HepG2 (cell line): Measurements from ENCODE around the gene PRSS1. TPM values are rescaled to one million over a fixed set of nuclear protein-coding genes. Genes with fewer than 3 reads are reported as not detected.

Experiments
- ATAC-seq: fragments of 200-7000 bp; cut with Tn5 transposase; 3 replicates; pipeline ENCODE4 v1.9.1; 2020; ENCODE audit warnings: mild to moderate bottlenecking, moderate library complexity
- BruUV-seq: library from RNA; stranded (reverse); fragments of 400-500 nt; replicated peaks from 2 replicates; lab custom pipeline; 2021; lab: Mats Ljungman, UMichigan
- CTCF ChIA-PET: fragments of 300-600 bp; formaldehyde crosslinking; extraction: SDS; loops from one replicate; lab custom pipeline; 2021; ENCODE audit warnings: low total read pairs, inconsistent platforms, low intra/inter-chr PET ratio; lab: Yijun Ruan, JAX
- POLR2A ChIA-PET: fragments of 350-600 bp; sonication (Branson Sonifier 250); formaldehyde crosslinking; loops from one replicate; lab custom pipeline; 2020; ENCODE audit warnings: antibody characterized with exemption, inconsistent platforms; lab: Yijun Ruan, JAX
- DNase-seq: peaks from one replicate; pipeline ENCODE4 v3.0.0-alpha.2; 2015; ENCODE audit warnings: low spot score
- FAIRE-seq: peaks from 3 replicates; lab custom pipeline; 2011; peaks lifted over from hg19 to GRCh38; lab: Jason Lieb, UNC
- H2AFZ ChIP-seq: one replicate; pipeline ENCODE4 v1.6.1; 2011; ENCODE audit warnings: low read length, inconsistent platforms
- H3K27ac ChIP-seq: fragments of 300-600 bp; 3 replicates; pipeline ENCODE4 v1.8.0; 2011; ENCODE audit warnings: mixed run types, mild to moderate bottlenecking, mixed read lengths, low read length, inconsistent platforms; ENCODE audit not compliant: insufficient read depth; ENCODE audit errors: extremely low read length
- H3K27me3 ChIP-seq, 2 experiments: fragments of 200-600 bp in 1 of 2; 2 replicates in 1 of 2; 3 replicates in 1 of 2; pipeline versions ENCODE4 v1.6.0 to v1.8.0; 2011; ENCODE audit warnings: low read length in 2 of 2, mild to moderate bottlenecking in 2 of 2, moderate library complexity in 2 of 2, inconsistent platforms in 1 of 2; ENCODE audit not compliant: insufficient read depth in 2 of 2, control insufficient read depth in 1 of 2
- H3K36me3 ChIP-seq, 2 experiments: fragments of 200-600 bp in 1 of 2; replicated peaks in 1 of 2; 2 replicates in 1 of 2; 3 replicates in 1 of 2; pipeline versions ENCODE4 v1.5.1 to v1.8.0; 2011; ENCODE audit warnings: low read length in 2 of 2, inconsistent platforms in 1 of 2; ENCODE audit not compliant: insufficient read depth in 2 of 2, control insufficient read depth in 1 of 2
- H3K4me1 ChIP-seq: 2 replicates; pipeline ENCODE4 v1.5.1; 2012; ENCODE audit warnings: low read length, inconsistent platforms; ENCODE audit not compliant: insufficient read depth
- H3K4me2 ChIP-seq: 2 replicates; pipeline ENCODE4 v1.6.0; 2011; ENCODE audit warnings: low read depth, low read length, inconsistent platforms
- H3K4me3 ChIP-seq, 3 experiments: fragments of 200-600 bp in 1 of 3; sonication (generic), shearing (Covaris generic) in 1 of 3; replicated peaks in 1 of 3; 2 replicates each; pipeline ENCODE4 v1.5.1; 2011 to 2016; ENCODE audit warnings: low read length in 3 of 3, inconsistent platforms in 2 of 3, low read depth in 2 of 3, mild to moderate bottlenecking in 2 of 3, control low read depth in 1 of 3, mixed read lengths in 1 of 3; ENCODE audit not compliant: insufficient read depth in 1 of 3
- H3K79me2 ChIP-seq: one replicate; pipeline ENCODE4 v1.6.1; 2011; ENCODE audit warnings: low read length, inconsistent platforms; ENCODE audit not compliant: insufficient read depth
- H3K9ac ChIP-seq: 2 replicates; pipeline ENCODE4 v1.6.0; 2011; ENCODE audit warnings: mild to moderate bottlenecking, low read depth, low read length, inconsistent platforms; ENCODE audit not compliant: insufficient read depth
- H3K9me3 ChIP-seq: 2 replicates; pipeline ENCODE4 v1.5.1; 2012; ENCODE audit warnings: mild to moderate bottlenecking, low read length
- H4K20me1 ChIP-seq: 2 replicates; pipeline ENCODE4 v1.6.0; 2011; ENCODE audit warnings: inconsistent platforms, mild to moderate bottlenecking, low read length, moderate library complexity; ENCODE audit not compliant: insufficient read depth
- CC2D1A ChIP-seq: sonication (generic); formaldehyde crosslinking; IDR thresholded peaks from 2 replicates; pipeline ENCODE4 v1.8.1; 2023; ENCODE audit warnings: mild to moderate bottlenecking, missing genetic modification reagents
- FOXA3 ChIP-seq: IDR thresholded peaks from 2 replicates; pipeline ENCODE4 v1.6.1; 2016; ENCODE audit warnings: missing genetic modification reagents, missing compliant biosample characterization
- MTF1 ChIP-seq: sonication (generic); formaldehyde crosslinking; IDR thresholded peaks from 2 replicates; pipeline ENCODE4 v1.5.0; 2020; ENCODE audit warnings: missing genetic modification reagents
- PAWR ChIP-seq: sonication (generic); formaldehyde crosslinking; IDR thresholded peaks from 2 replicates; pipeline ENCODE4 v1.4.0; 2020; ENCODE audit warnings: missing genetic modification reagents, mild to moderate bottlenecking, borderline replicate concordance
- RELA ChIP-seq: sonication (generic); formaldehyde crosslinking; IDR thresholded peaks from 2 replicates; pipeline ENCODE4 v1.4.0; 2020; ENCODE audit warnings: missing genetic modification reagents
- SIN3A ChIP-seq: IDR thresholded peaks from 2 replicates; pipeline ENCODE4 v1.6.1; 2011; ENCODE audit warnings: low read depth, mild to moderate bottlenecking, control low read depth, low read length, borderline replicate concordance
- SIX4 ChIP-seq: sonication (generic); formaldehyde crosslinking; IDR thresholded peaks from 2 replicates; pipeline ENCODE4 v1.4.0; 2020; ENCODE audit warnings: missing genetic modification reagents
- ZFP90 ChIP-seq: sonication (generic); formaldehyde crosslinking; IDR thresholded peaks from 2 replicates; pipeline ENCODE4 v1.8.0; 2022; ENCODE audit warnings: missing genetic modification reagents, mild to moderate bottlenecking, inconsistent platforms, borderline replicate concordance
- ZNF101 ChIP-seq: sonication (generic); formaldehyde crosslinking; IDR thresholded peaks from 2 replicates; pipeline ENCODE4 v1.4.0; 2020; ENCODE audit warnings: mild to moderate bottlenecking, low read depth, missing genetic modification reagents, borderline replicate concordance
- ZNF337 ChIP-seq: sonication (generic); formaldehyde crosslinking; IDR thresholded peaks from 2 replicates; pipeline ENCODE4 v1.5.1; 2020; ENCODE audit warnings: missing genetic modification reagents, low read depth, mild to moderate bottlenecking, borderline replicate concordance
- ZNF530 ChIP-seq: sonication (generic); formaldehyde crosslinking; IDR thresholded peaks from 2 replicates; pipeline ENCODE4 v1.5.0; 2020; ENCODE audit warnings: low read depth, mild to moderate bottlenecking, missing genetic modification reagents
- ZNF788 ChIP-seq: sonication (generic); formaldehyde crosslinking; IDR thresholded peaks from 2 replicates; pipeline ENCODE4 v1.5.0; 2020; ENCODE audit warnings: mild to moderate bottlenecking, missing genetic modification reagents, borderline replicate concordance
- WGBS: methylation state at CpG from one replicate; pipeline ENCODE4 v1.1.6; 2017; ENCODE audit warnings: low lambda C conversion rate; 5-methylcytosine and 5-hydroxymethylcytosine counted together
- in situ Hi-C: cut with HindIII; loops from 2 replicates; pipeline ENCODE4 v1.10.0; 2017; ENCODE audit warnings: low pct_unique_long_range_greater_than_20kb; ENCODE audit not compliant: extremely low pct_ligation_motif_present
- intact Hi-C: fragments of 100-400 bp; cut with micrococcal nuclease; formaldehyde crosslinking; loops from one replicate; pipeline ENCODE4 v1.10.0; 2022; ENCODE audit not compliant: unreplicated experiment
- polyA plus RNA-seq, 8 experiments: library from polyadenylated mRNA; depleted of rRNA in 3 of 8; stranded (reverse) in 7 of 8; unstranded in 1 of 8; fragments of >200 nt; fragmentation: Illumina TruSeq in 4 of 8; extraction: Trizol in 4 of 8; gene quantifications; 2 replicates each; pipeline versions ENCODE4 v1.2.1 to v1.2.3, GENCODE V29; 2011 to 2016; ENCODE audit warnings: low read depth in 4 of 8, missing spikeins in 1 of 8, mixed read lengths in 1 of 8; ENCODE audit not compliant: insufficient read depth in 1 of 8
- total RNA-seq, 5 experiments: library from RNA; depleted of rRNA; stranded (reverse); fragments of >200 nt; fragmentation: Illumina TruSeq; extraction: Trizol; gene quantifications; 2 replicates each; pipeline ENCODE4 v1.2.3, GENCODE V29; 2016; ENCODE audit warnings: low read depth in 1 of 5
- TF ChIP-seq, protein P1 (sequence below), 2 experiments: sonication (generic) in 1 of 2; formaldehyde crosslinking in 1 of 2; IDR thresholded peaks; 2 replicates each; pipeline versions ENCODE4 v1.4.0 to v1.6.1; 2018 to 2020; ENCODE audit warnings: missing genetic modification reagents in 2 of 2, borderline replicate concordance in 1 of 2, low read depth in 1 of 2, mild to moderate bottlenecking in 1 of 2, missing biosample characterization in 1 of 2
- TF ChIP-seq, protein P2 (sequence below): sonication (generic); formaldehyde crosslinking; IDR thresholded peaks from 2 replicates; pipeline ENCODE4 v1.4.0; 2020; ENCODE audit warnings: missing genetic modification reagents
- TF ChIP-seq, protein P3 (sequence below): sonication (generic); formaldehyde crosslinking; IDR thresholded peaks from 2 replicates; pipeline ENCODE4 v1.4.0; 2020; ENCODE audit warnings: low read depth, mild to moderate bottlenecking, missing genetic modification reagents
- TF ChIP-seq, protein P4 (sequence below): sonication (generic); formaldehyde crosslinking; IDR thresholded peaks from 2 replicates; pipeline ENCODE4 v1.5.0; 2020; ENCODE audit warnings: missing genetic modification reagents, mild to moderate bottlenecking, borderline replicate concordance

PRSS1 gene
- total and polyA plus RNA-seq, 2 of the 13 experiments (the other 11 are each of a cell fraction or from before 2014, with no cell fraction given) = not detected

DNA sequence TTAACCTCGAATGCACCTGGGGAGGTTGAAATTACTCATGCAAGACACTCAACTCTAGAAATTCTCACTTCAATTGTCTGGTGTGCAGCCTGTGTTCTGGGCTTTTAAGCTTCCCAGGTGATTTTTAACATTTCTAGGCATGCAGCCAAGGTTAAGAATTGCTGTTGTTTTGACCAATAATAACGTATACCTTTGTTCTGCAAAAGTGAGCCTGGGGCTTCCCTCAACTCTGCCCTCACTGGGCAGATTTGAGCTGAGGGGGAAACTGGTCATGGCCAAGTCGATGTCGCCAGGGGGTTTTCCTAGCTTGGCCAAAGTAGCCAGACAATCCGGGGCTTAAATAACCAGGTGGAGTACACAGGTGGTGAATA, 22.1 kb downstream of the PRSS1 start (continued):
- TF ChIP-seq, protein P1, sequence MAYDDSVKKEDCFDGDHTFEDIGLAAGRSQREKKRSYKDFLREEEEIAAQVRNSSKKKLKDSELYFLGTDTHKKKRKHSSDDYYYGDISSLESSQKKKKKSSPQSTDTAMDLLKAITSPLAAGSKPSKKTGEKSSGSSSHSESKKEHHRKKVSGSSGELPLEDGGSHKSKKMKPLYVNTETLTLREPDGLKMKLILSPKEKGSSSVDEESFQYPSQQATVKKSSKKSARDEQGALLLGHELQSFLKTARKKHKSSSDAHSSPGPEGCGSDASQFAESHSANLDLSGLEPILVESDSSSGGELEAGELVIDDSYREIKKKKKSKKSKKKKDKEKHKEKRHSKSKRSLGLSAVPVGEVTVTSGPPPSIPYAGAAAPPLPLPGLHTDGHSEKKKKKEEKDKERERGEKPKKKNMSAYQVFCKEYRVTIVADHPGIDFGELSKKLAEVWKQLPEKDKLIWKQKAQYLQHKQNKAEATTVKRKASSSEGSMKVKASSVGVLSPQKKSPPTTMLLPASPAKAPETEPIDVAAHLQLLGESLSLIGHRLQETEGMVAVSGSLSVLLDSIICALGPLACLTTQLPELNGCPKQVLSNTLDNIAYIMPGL (CRISPR knock-in tag; IDR thresholded peaks at IDR 0.05; ENCODE audit: borderline replicate concordance in 1 of 2, low read depth in 1 of 2) = no peak
- TF ChIP-seq, protein P2, sequence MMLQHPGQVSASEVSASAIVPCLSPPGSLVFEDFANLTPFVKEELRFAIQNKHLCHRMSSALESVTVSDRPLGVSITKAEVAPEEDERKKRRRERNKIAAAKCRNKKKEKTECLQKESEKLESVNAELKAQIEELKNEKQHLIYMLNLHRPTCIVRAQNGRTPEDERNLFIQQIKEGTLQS = no peak

DNA sequence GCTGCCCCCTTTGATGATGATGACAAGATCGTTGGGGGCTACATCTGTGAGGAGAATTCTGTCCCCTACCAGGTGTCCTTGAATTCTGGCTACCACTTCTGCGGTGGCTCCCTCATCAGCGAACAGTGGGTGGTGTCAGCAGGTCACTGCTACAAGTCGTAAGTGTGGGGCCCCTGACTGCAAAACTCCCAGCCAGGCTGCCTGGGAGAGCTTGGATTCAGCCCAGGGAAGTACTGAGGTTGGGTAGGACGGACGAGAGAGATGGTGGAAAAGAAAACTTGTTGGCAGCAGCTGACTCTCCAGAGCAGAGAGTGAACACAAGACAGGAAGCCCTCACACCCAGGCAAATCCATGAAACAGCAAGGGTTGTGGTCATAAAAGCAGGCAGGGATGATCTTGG, 22.8 kb downstream of the PRSS1 start:
- no peaks in the 10 kb centered on the region for H3K9me3 ChIP-seq
- no peak overlapping the region for H3K4me3 ChIP-seq
- intact Hi-C loops (no loop called here), in situ Hi-C loops (no loop called here)
- ATAC-seq (no peak), FAIRE-seq (no peak), DNase-seq (no peak)
- no peaks in the 10 kb centered on the region for H3K79me2 ChIP-seq
- WGBS = 15% methylated on average over 6 of the region's 6 CpGs
- POLR2A ChIA-PET = no interaction called here
- no peaks in the 10 kb centered on the region for H3K36me3 ChIP-seq
- no peaks in the 10 kb centered on the region for H3K4me1 ChIP-seq
- no TSS peak for BruUV-seq
- H3K27me3 ChIP-seq = peaks cover 0 to 4% of the 10 kb centered on the region in 2 experiments; a peak in 1 of 5 replicates
- no peak overlapping the region for H3K9ac ChIP-seq
- no peak overlapping the region for H3K4me2 ChIP-seq
- H3K27ac ChIP-seq = no peak overlapping the region
- no peaks in the 10 kb centered on the region for H4K20me1 ChIP-seq
- no peak overlapping the region for H2AFZ ChIP-seq
- TF ChIP-seq ZNF337 (CRISPR knock-in tag) (no peak), CC2D1A (CRISPR knock-in tag) (no peak), SIX4 (no peak), ZFP90 (CRISPR knock-in tag) (no peak), ZNF530 (CRISPR knock-in tag) (no peak), PAWR (CRISPR knock-in tag) (no peak), SIN3A (no peak), MTF1 (CRISPR knock-in tag) (no peak), ZNF101 (CRISPR knock-in tag) (no peak), FOXA3 (no peak), RELA (no peak), ZNF788 (CRISPR knock-in tag) (no peak)
- TF ChIP-seq, protein P3, sequence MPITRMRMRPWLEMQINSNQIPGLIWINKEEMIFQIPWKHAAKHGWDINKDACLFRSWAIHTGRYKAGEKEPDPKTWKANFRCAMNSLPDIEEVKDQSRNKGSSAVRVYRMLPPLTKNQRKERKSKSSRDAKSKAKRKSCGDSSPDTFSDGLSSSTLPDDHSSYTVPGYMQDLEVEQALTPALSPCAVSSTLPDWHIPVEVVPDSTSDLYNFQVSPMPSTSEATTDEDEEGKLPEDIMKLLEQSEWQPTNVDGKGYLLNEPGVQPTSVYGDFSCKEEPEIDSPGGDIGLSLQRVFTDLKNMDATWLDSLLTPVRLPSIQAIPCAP (CRISPR knock-in tag) = no peak
- TF ChIP-seq, protein P4, sequence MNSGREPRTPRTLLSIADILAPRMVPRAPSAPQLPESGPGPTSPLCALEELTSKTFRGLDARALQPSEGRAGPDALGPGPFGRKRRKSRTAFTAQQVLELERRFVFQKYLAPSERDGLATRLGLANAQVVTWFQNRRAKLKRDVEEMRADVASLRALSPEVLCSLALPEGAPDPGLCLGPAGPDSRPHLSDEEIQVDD (CRISPR knock-in tag) = no peak
- CTCF ChIA-PET = no interaction called here
